H1 (cell line): Measurements from ENCODE around the gene RNF8. TPM values are rescaled to one million over a fixed set of nuclear protein-coding genes. Genes with fewer than 3 reads are reported as not detected.

Source experiments
- CHD7 ChIP-seq: fragments of 300-600 bp; sonication (generic); IDR thresholded peaks from 2 replicates; pipeline ENCODE4 v1.7.1; 2012; ENCODE audit warnings: low read length, moderate library complexity, mild to moderate bottlenecking, inconsistent platforms; ENCODE audit not compliant: insufficient replicate concordance
- USF2 ChIP-seq: IDR thresholded peaks from 2 replicates; pipeline ENCODE4 v1.6.1; 2011; ENCODE audit warnings: low read length, improper control_type of control experiment
- polyA plus RNA-seq, 7 experiments: library from polyadenylated mRNA; depleted of rRNA in 3 of 7; stranded (reverse) in 5 of 7; unstranded in 2 of 7; fragments of >200 nt in 5 of 7; fragments of 200-250 nt in 2 of 7; gene quantifications; 1 replicate in 5 of 7; 2 replicates in 1 of 7; 4 replicates in 1 of 7; pipeline versions ENCODE4 v1.2.1 to v1.2.3, GENCODE V29; 2011 to 2013; ENCODE audit warnings: missing spikeins in 2 of 7, mixed read lengths in 2 of 7
- total RNA-seq: library from RNA; stranded (reverse); fragmentation: NEBNext Ultra II Directional; extraction: Animal tissue kit (Norgen Biotek cat#: 25700); gene quantifications from 2 replicates; pipeline ENCODE4 v1.2.1, GENCODE V29; 2021

RNF8 gene
- total and polyA plus RNA-seq, 2 of the 8 experiments (the other 6 are each of a cell fraction or from before 2014, with no cell fraction given), result 20.3 to 44.7 TPM

DNA sequence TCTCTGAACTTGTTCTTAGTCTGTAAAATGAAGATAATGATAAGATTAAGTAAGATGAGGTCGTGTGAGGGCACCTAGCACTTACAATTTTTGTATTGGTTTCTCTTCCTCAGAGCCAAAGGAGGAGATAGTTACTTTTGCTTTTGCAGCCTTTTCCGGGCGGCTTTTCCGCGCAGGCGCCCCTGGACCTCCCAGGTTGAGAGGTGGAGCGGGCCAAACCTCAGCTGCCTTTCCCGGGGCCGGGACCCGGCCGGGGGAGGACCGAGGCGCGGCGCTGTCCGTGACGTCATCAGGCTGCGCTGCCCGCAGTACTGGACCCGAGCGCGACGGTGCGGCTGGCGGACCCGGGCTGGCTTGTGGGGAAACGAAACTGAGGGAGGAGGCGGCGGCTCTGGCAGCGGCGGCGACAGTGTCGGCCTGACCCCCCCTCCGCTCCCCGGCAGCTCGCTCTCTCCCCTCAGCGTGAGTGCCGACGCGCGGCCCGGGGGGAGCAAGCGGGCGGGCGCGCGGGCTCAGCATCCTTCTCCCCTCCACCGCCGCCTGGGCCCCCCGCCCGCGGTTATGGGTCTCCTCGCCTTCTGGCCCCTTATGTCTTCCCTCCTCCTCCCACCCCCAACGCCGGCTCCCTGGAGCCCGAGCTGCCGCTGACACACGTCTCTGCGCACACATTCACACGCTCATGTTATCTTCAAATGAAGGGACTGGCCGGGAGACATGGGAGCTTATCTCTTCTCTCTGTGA, 79.3 kb downstream of the RNF8 start, which contains the start of gene CMTR1 (continued):
- TF ChIP-seq CHD7 (no peak), USF2 (no peak)
